GM21390 (cell line): ENCODE results near the gene SLC9A9.

Experiments
- ATAC-seq: cut with Tn5 transposase; IDR thresholded peaks from one replicate; pipeline ENCODE4 v1.9.1; 2021; ENCODE audit not compliant: unreplicated experiment

Gene SLC9A9

GRCh38 chr3:143848704-143849103 lies 436 bp upstream of the SLC9A9 start:
- peak; percentile 6 for ATAC-seq

- ATAC-seq = no peak
Measured at GRCh38 chr3:143843587-143843986, 4.7 kb downstream of the SLC9A9 start.

- no peak for ATAC-seq
Measured at GRCh38 chr3:143840636-143841035, 7.6 kb downstream of the SLC9A9 start.

GRCh38 chr3:143839980-143840379 lies 8.3 kb downstream of the SLC9A9 start:
- peak; percentile 58 for ATAC-seq

GRCh38 chr3:143837076-143837475 lies 11.2 kb downstream of the SLC9A9 start:
- no peak for ATAC-seq

GRCh38 chr3:143835312-143835711 lies 13.0 kb downstream of the SLC9A9 start:
- ATAC-seq = no peak

GRCh38 chr3:143832433-143832832 lies 15.8 kb downstream of the SLC9A9 start:
- ATAC-seq = peak; percentile 42

- ATAC-seq = peak; percentile 82
Measured at GRCh38 chr3:143831994-143832393, 16.3 kb downstream of the SLC9A9 start.

- peak; percentile 35 for ATAC-seq
Measured at GRCh38 chr3:143831208-143831607, 17.1 kb downstream of the SLC9A9 start.

- no peak for ATAC-seq
Measured at GRCh38 chr3:143830786-143831185, 17.5 kb downstream of the SLC9A9 start.

GRCh38 chr3:143830063-143830462 lies 18.2 kb downstream of the SLC9A9 start:
- no peak for ATAC-seq

GRCh38 chr3:143827425-143827824 lies 20.8 kb downstream of the SLC9A9 start:
- no peak for ATAC-seq

- no peak for ATAC-seq
Measured at GRCh38 chr3:143826296-143826695, 22.0 kb downstream of the SLC9A9 start.

- peak; percentile 76 for ATAC-seq
Measured at GRCh38 chr3:143825513-143825912, 22.8 kb downstream of the SLC9A9 start.

- no peak for ATAC-seq
Measured at GRCh38 chr3:143824735-143825385, 23.4 kb downstream of the SLC9A9 start.

GRCh38 chr3:143822798-143823197 lies 25.5 kb downstream of the SLC9A9 start:
- no peak for ATAC-seq

- ATAC-seq = no peak
Measured at GRCh38 chr3:143822374-143822773, 25.9 kb downstream of the SLC9A9 start.

GRCh38 chr3:143821862-143822261 lies 26.4 kb downstream of the SLC9A9 start:
- no peak for ATAC-seq

- ATAC-seq = no peak
Measured at GRCh38 chr3:143820466-143821221, 27.6 kb downstream of the SLC9A9 start.

- no peak for ATAC-seq
Measured at GRCh38 chr3:143819890-143820289, 28.4 kb downstream of the SLC9A9 start.

- no peak for ATAC-seq
Measured at GRCh38 chr3:143814443-143814889, 33.8 kb downstream of the SLC9A9 start.

- ATAC-seq = no peak
Measured at GRCh38 chr3:143812481-143812880, 35.8 kb downstream of the SLC9A9 start.
